H1 (cell line): ENCODE results near the gene ACTL9. TPM values are rescaled to one million over a fixed set of nuclear protein-coding genes. Genes with fewer than 3 reads are reported as not detected.

Experiments
- CTCF ChIA-PET: fragments of 300-600 bp; sonication (Branson Sonifier 250); formaldehyde crosslinking; loops from one replicate; lab custom pipeline; 2021; ENCODE audit not compliant: partially characterized antibody; lab: Charles Lee
- POLR2A ChIA-PET: fragments of 300-600 bp; sonication (Branson Sonifier 250); formaldehyde crosslinking; loops from one replicate; lab custom pipeline; 2021; ENCODE audit warnings: inconsistent platforms; ENCODE audit not compliant: partially characterized antibody; lab: Charles Lee
- DNase-seq, 2 experiments: peaks; one replicate each; pipeline versions ENCODE4 v3.0.0 to v3.0.0-alpha.2; 2010 to 2022; ENCODE audit warnings: low spot score in 2 of 2, low read depth in 1 of 2, mixed read lengths in 1 of 2
- FAIRE-seq: peaks from 2 replicates; lab custom pipeline; 2011; peaks lifted over from hg19 to GRCh38; lab: Jason Lieb, UNC
- H2AFZ ChIP-seq: 2 replicates; pipeline ENCODE4 v1.8.1; 2012; ENCODE audit warnings: low read length, inconsistent platforms
- H2AK5ac ChIP-seq: 2 replicates; pipeline ENCODE4 v1.6.1; 2013; ENCODE audit warnings: low read depth, low read length
- H2BK120ac ChIP-seq: replicated peaks from 2 replicates; pipeline ENCODE3; 2013; ENCODE audit warnings: low read depth, low read length, inconsistent platforms
- H2BK12ac ChIP-seq: 2 replicates; pipeline ENCODE4 v1.6.1; 2013; ENCODE audit warnings: low read depth, low read length
- H2BK15ac ChIP-seq: 2 replicates; pipeline ENCODE4 v1.6.1; 2013; ENCODE audit warnings: low read length
- H2BK20ac ChIP-seq: 2 replicates; pipeline ENCODE4 v1.6.1; 2013; ENCODE audit warnings: low read length
- H2BK5ac ChIP-seq: 2 replicates; pipeline ENCODE4 v1.6.1; 2013; ENCODE audit warnings: low read depth, low read length
- H3K14ac ChIP-seq: 2 replicates; pipeline ENCODE4 v1.6.1; 2013; ENCODE audit warnings: inconsistent platforms; ENCODE audit not compliant: insufficient read length
- H3K18ac ChIP-seq: 2 replicates; pipeline ENCODE4 v1.6.1; 2013; ENCODE audit warnings: low read length; ENCODE audit errors: extremely low read depth
- H3K23ac ChIP-seq: 2 replicates; pipeline ENCODE4 v1.6.1; 2013; ENCODE audit warnings: inconsistent platforms; ENCODE audit not compliant: insufficient read length
- H3K23me2 ChIP-seq: 2 replicates; pipeline ENCODE4 v1.6.1; 2013; ENCODE audit warnings: low read depth, low read length
- H3K27ac ChIP-seq: 2 replicates; pipeline ENCODE4 v1.6.1; 2011; ENCODE audit warnings: low read depth, low read length, inconsistent platforms
- H3K27me3 ChIP-seq, 4 experiments: replicated peaks in 1 of 4; 1 replicate in 1 of 4; 2 replicates in 3 of 4; pipeline versions ENCODE4 v1.6.1 to v1.8.1; 2011 to 2013; ENCODE audit warnings: low read length in 3 of 4, mild to moderate bottlenecking in 3 of 4, inconsistent platforms in 2 of 4, mixed read lengths in 2 of 4, moderate library complexity in 1 of 4; ENCODE audit not compliant: control insufficient read depth in 3 of 4, insufficient read depth in 3 of 4; ENCODE audit errors: extremely low read depth in 1 of 4
- H3K36me3 ChIP-seq, 4 experiments: 2 replicates each; pipeline versions ENCODE4 v1.6.1 to v1.8.1; 2011 to 2013; ENCODE audit warnings: mild to moderate bottlenecking in 4 of 4, low read length in 3 of 4, moderate library complexity in 2 of 4, control low read depth in 1 of 4, inconsistent platforms in 1 of 4; ENCODE audit not compliant: insufficient read depth in 4 of 4, control insufficient read depth in 2 of 4
- H3K4ac ChIP-seq: replicated peaks from 2 replicates; pipeline ENCODE3; 2013; ENCODE audit warnings: low read length, low read depth, mixed read lengths, inconsistent platforms; ENCODE audit not compliant: insufficient read length
- H3K4me1 ChIP-seq, 4 experiments: replicated peaks in 1 of 4; 1 replicate in 1 of 4; 2 replicates in 3 of 4; pipeline versions ENCODE4 v1.6.1 to v1.8.1; 2011 to 2013; ENCODE audit warnings: low read length in 3 of 4, inconsistent platforms in 2 of 4, mixed read lengths in 1 of 4; ENCODE audit not compliant: insufficient read depth in 4 of 4, control insufficient read depth in 3 of 4
- H3K4me2 ChIP-seq, 2 experiments: 2 replicates each; pipeline versions ENCODE4 v1.6.1 to v1.8.1; 2011 to 2013; ENCODE audit warnings: low read depth in 2 of 2, low read length in 2 of 2, control low read depth in 1 of 2, inconsistent platforms in 1 of 2, mild to moderate bottlenecking in 1 of 2; ENCODE audit not compliant: insufficient read depth in 1 of 2
- H3K4me3 ChIP-seq, 4 experiments: fragments of 200-600, 300-600 bp in 1 of 4; sonication (generic), shearing (Covaris generic), sonication (Bioruptor Twin) in 1 of 4; 2 replicates each; pipeline versions ENCODE4 v1.5.1 to v1.8.1; 2011 to 2016; ENCODE audit warnings: low read length in 4 of 4, low read depth in 3 of 4, control low read depth in 2 of 4, inconsistent platforms in 2 of 4, mild to moderate bottlenecking in 2 of 4, mixed read lengths in 1 of 4, moderate library complexity in 1 of 4; ENCODE audit not compliant: insufficient read depth in 2 of 4; ENCODE audit errors: extremely low read depth in 1 of 4
- H3K56ac ChIP-seq: replicated peaks from 2 replicates; pipeline ENCODE3; 2013; ENCODE audit warnings: low read depth, mild to moderate bottlenecking, mixed read lengths, low read length, inconsistent platforms; ENCODE audit not compliant: insufficient read length
- H3K79me1 ChIP-seq: 2 replicates; pipeline ENCODE4 v1.6.1; 2013; ENCODE audit warnings: low read depth, low read length, control low read depth
- H3K79me2 ChIP-seq, 2 experiments: 2 replicates each; pipeline versions ENCODE4 v1.6.1 to v1.8.1; 2012 to 2013; ENCODE audit warnings: low read length in 2 of 2, mild to moderate bottlenecking in 2 of 2, inconsistent platforms in 1 of 2; ENCODE audit not compliant: insufficient read depth in 2 of 2, control insufficient read depth in 1 of 2
- H3K9ac ChIP-seq, 4 experiments: replicated peaks in 1 of 4; 1 replicate in 1 of 4; 2 replicates in 3 of 4; pipeline versions ENCODE4 v1.6.1 to v1.8.1; 2011 to 2013; ENCODE audit warnings: low read depth in 3 of 4, low read length in 3 of 4, control low read depth in 2 of 4, mild to moderate bottlenecking in 2 of 4, moderate library complexity in 2 of 4, inconsistent platforms in 1 of 4; ENCODE audit errors: extremely low read depth in 1 of 4
- H3K9me3 ChIP-seq, 2 experiments: 2 replicates each; pipeline versions ENCODE4 v1.6.1 to v1.8.1; 2012 to 2013; ENCODE audit warnings: mild to moderate bottlenecking in 2 of 2, moderate library complexity in 2 of 2, control low read depth in 1 of 2, inconsistent platforms in 1 of 2, low read depth in 1 of 2, low read length in 1 of 2, mixed read lengths in 1 of 2; ENCODE audit not compliant: insufficient read depth in 2 of 2
- H4K20me1 ChIP-seq, 2 experiments: replicated peaks in 1 of 2; 2 replicates each; pipeline versions ENCODE3 to v1.8.1; 2011 to 2013; ENCODE audit warnings: inconsistent platforms in 2 of 2, low read length in 2 of 2, mild to moderate bottlenecking in 1 of 2; ENCODE audit not compliant: insufficient read depth in 2 of 2, control insufficient read depth in 1 of 2
- H4K5ac ChIP-seq: 2 replicates; pipeline ENCODE4 v1.6.1; 2013; ENCODE audit warnings: low read length, low read depth, mixed read lengths, inconsistent platforms; ENCODE audit not compliant: insufficient read length
- H4K8ac ChIP-seq: 2 replicates; pipeline ENCODE4 v1.8.0; 2013; ENCODE audit warnings: mild to moderate bottlenecking, moderate library complexity, low read length, inconsistent platforms; ENCODE audit not compliant: insufficient read depth; ENCODE audit errors: extremely low read depth
- H4K91ac ChIP-seq: replicated peaks from 2 replicates; pipeline ENCODE3; 2013; ENCODE audit warnings: low read length, mixed read lengths, inconsistent platforms; ENCODE audit not compliant: insufficient read length
- ATF2 ChIP-seq: IDR thresholded peaks from 2 replicates; pipeline ENCODE4 v1.6.1; 2012; ENCODE audit warnings: low read length, inconsistent platforms
- CBX5 ChIP-seq: fragments of 300-800, 300-1000 bp; sonication (generic); IDR thresholded peaks from 2 replicates; pipeline ENCODE4 v1.7.1; 2016; ENCODE audit warnings: antibody characterized with exemption, low read length, low read depth
- E2F6 ChIP-seq: IDR thresholded peaks from 2 replicates; pipeline ENCODE4 v1.6.1; 2012; ENCODE audit warnings: inconsistent platforms
- EZH2 ChIP-seq: fragments of 200-600 bp; sonication (generic); IDR thresholded peaks from 2 replicates; pipeline ENCODE4 v1.7.1; 2012; ENCODE audit warnings: low read depth, mild to moderate bottlenecking, moderate library complexity, low read length, inconsistent platforms; ENCODE audit not compliant: severe bottlenecking
- GTF2F1 ChIP-seq: IDR thresholded peaks from 2 replicates; pipeline ENCODE4 v1.6.1; 2012; ENCODE audit warnings: low read depth, low read length, improper control_type of control experiment, borderline replicate concordance
- KDM1A ChIP-seq: fragments of 200-600, 300-600 bp; sonication (generic); IDR thresholded peaks from 2 replicates; pipeline ENCODE4 v1.7.1; 2016; ENCODE audit warnings: mild to moderate bottlenecking, low read length, borderline replicate concordance
- KDM5A ChIP-seq: fragments of 200-600 bp; IDR thresholded peaks from 2 replicates; pipeline ENCODE4 v1.7.1; 2012; ENCODE audit warnings: mild to moderate bottlenecking, low read length, inconsistent platforms, mixed read lengths
- POU5F1 ChIP-seq: IDR thresholded peaks from 2 replicates; pipeline ENCODE4 v1.6.1; 2011; ENCODE audit warnings: low read depth, mild to moderate bottlenecking, low read length, moderate library complexity
- RXRA ChIP-seq: IDR thresholded peaks from 2 replicates; pipeline ENCODE4 v1.6.1; 2011; ENCODE audit warnings: low read depth, mild to moderate bottlenecking, low read length, moderate library complexity; ENCODE audit not compliant: insufficient read depth
- SIN3A ChIP-seq, 2 experiments: IDR thresholded peaks in 1 of 2; conservative IDR thresholded peaks in 1 of 2; 2 replicates each; pipeline ENCODE4 v1.6.1; 2011 to 2012; ENCODE audit warnings: low read length in 2 of 2, improper control_type of control experiment in 1 of 2, low read depth in 1 of 2, mild to moderate bottlenecking in 1 of 2
- SP2 ChIP-seq: IDR thresholded peaks from 2 replicates; pipeline ENCODE4 v1.6.1; 2012; ENCODE audit warnings: mild to moderate bottlenecking, low read length, inconsistent platforms
- TAF1 ChIP-seq: IDR thresholded peaks from 2 replicates; pipeline ENCODE4 v1.6.1; 2011; ENCODE audit warnings: mild to moderate bottlenecking, low read depth, low read length
- WGBS, 2 experiments: shearing (Covaris generic) in 1 of 2; methylation state at CpG; one replicate each; pipeline versions ENCODE4 v1.1.6 to v1.1.7; 2013 to 2015; ENCODE audit warnings: low lambda C conversion rate in 2 of 2, mixed read lengths in 2 of 2, inconsistent platforms in 1 of 2, low coverage in 1 of 2, missing lambda C conversion rate in 1 of 2; ENCODE audit not compliant: insufficient replicate concordance in 2 of 2, insufficient coverage in 1 of 2, insufficient read length in 1 of 2; ENCODE audit errors: extremely low coverage in 1 of 2, missing lambda C conversion rate in 1 of 2; 5-methylcytosine and 5-hydroxymethylcytosine counted together
- polyA plus RNA-seq, 7 experiments: library from polyadenylated mRNA; depleted of rRNA in 3 of 7; stranded (reverse) in 5 of 7; unstranded in 2 of 7; fragments of >200 nt in 5 of 7; fragments of 200-250 nt in 2 of 7; gene quantifications; 1 replicate in 5 of 7; 2 replicates in 1 of 7; 4 replicates in 1 of 7; pipeline versions ENCODE4 v1.2.1 to v1.2.3, GENCODE V29; 2011 to 2013; ENCODE audit warnings: missing spikeins in 2 of 7, mixed read lengths in 2 of 7
- total RNA-seq: library from RNA; stranded (reverse); fragmentation: NEBNext Ultra II Directional; extraction: Animal tissue kit (Norgen Biotek cat#: 25700); gene quantifications from 2 replicates; pipeline ENCODE4 v1.2.1, GENCODE V29; 2021

The ACTL9 gene
- total and polyA plus RNA-seq, 2 of the 8 experiments (the other 6 are each of a cell fraction or from before 2014, with no cell fraction given): not detected

- POLR2A ChIA-PET: no interaction called here
- H3K4ac ChIP-seq: no peak overlapping the region
- no peak overlapping the region for H2AK5ac ChIP-seq
- WGBS, 2 experiments: 53% methylated on average over 2 of the region's 2 CpGs; no CpG with 5 or more reads in 1 of the 2 experiments
- H3K23ac ChIP-seq: no peak overlapping the region
- H2AFZ ChIP-seq: no peak overlapping the region
- no peak overlapping the region for H4K91ac ChIP-seq
- H3K79me1 ChIP-seq: no peaks in the 10 kb centered on the region
- DNase-seq (no peak), FAIRE-seq (no peak)
- H3K9ac ChIP-seq: no peak overlapping the region
- H2BK120ac ChIP-seq: no peak overlapping the region
- H2BK20ac ChIP-seq: no peak overlapping the region
- no peaks in the 10 kb centered on the region for H4K20me1 ChIP-seq
- no peaks in the 10 kb centered on the region for H3K79me2 ChIP-seq
- no peak overlapping the region for H2BK5ac ChIP-seq
- no peak overlapping the region for H4K5ac ChIP-seq
- no peaks in the 10 kb centered on the region for H3K4me1 ChIP-seq
- CTCF ChIA-PET: interaction anchor here (0.6 to 0.7 kb wide), 2 partner anchors 35 to 244 kb away, joined by 3 read pairs; no protein-coding TSS in a partner anchor
- H3K9me3 ChIP-seq: peaks cover 51 to 76% of the 10 kb centered on the region in 2 experiments
- H4K8ac ChIP-seq: no peak overlapping the region
- H3K23me2 ChIP-seq: peaks cover 3% of the 10 kb centered on the region; the same call in 1 of the 2 replicates
- no peak overlapping the region for H2BK12ac ChIP-seq
- no peak overlapping the region for H3K14ac ChIP-seq
- H3K27ac ChIP-seq: no peak overlapping the region
- no peak overlapping the region for H2BK15ac ChIP-seq
- H3K56ac ChIP-seq: no peak overlapping the region
- H3K4me3 ChIP-seq: no peak overlapping the region
- no peak overlapping the region for H3K4me2 ChIP-seq
- H3K18ac ChIP-seq: no peak overlapping the region
- H3K27me3 ChIP-seq: no peaks in the 10 kb centered on the region
- no peaks in the 10 kb centered on the region for H3K36me3 ChIP-seq
- TF ChIP-seq EZH2: no peak
- TF ChIP-seq RXRA: no peak
- TF ChIP-seq SP2: no peak
- no peak for TF ChIP-seq SIN3A (conservative IDR thresholded peaks at IDR 0.05 in 1 of 2, IDR thresholded peaks at IDR 0.05 in 1 of 2; ENCODE audit: low read depth in 1 of 2, low read length in 2 of 2)
- no peak for TF ChIP-seq POU5F1
- no peak for TF ChIP-seq GTF2F1
- no peak for TF ChIP-seq E2F6
- TF ChIP-seq KDM1A: no peak
- no peak for TF ChIP-seq ATF2
- no peak for TF ChIP-seq KDM5A
- TF ChIP-seq CBX5: no peak
- TF ChIP-seq TAF1: no peak
Observed at GRCh38 chr19:8722032-8722431, 23.4 kb upstream of the ACTL9 start.
